ENCODE measurements around the gene CRYGB. TPM values are rescaled to one million over a fixed set of nuclear protein-coding genes. Genes with fewer than 3 reads are reported as not detected.

CRYGB gene
- total RNA-seq, 4 donors from 2014 or later, result not detected

- Histone ChIP-seq H3K27ac (no peak overlapping the region), H3K27me3 (no peaks in the 10 kb centered on the region), H3K4me3 (no peak overlapping the region), H3K9me3 (no peaks in the 10 kb centered on the region), H3K4me1 (no peaks in the 10 kb centered on the region), H3K36me3 (no peaks in the 10 kb centered on the region)
- TF ChIP-seq CTCF (IDR thresholded peaks at IDR 0.05) (no peak), EP300 (IDR thresholded peaks at IDR 0.05) (no peak), POLR2A (IDR thresholded peaks at IDR 0.05) (no peak), POLR2AphosphoS5 (IDR thresholded peaks at IDR 0.05) (no peak)
- WGBS, result 74% methylated on average over 5 of the region's 5 CpGs
- DNase-seq (ENCODE audit: low spot score in 2 of 2), result no peak
Observed at GRCh38 chr2:208189069-208189809, 43.3 kb upstream of the CRYGB start.

GRCh38 chr2:208186893-208187292 lies 40.9 kb upstream of the CRYGB start:
- H3K36me3 ChIP-seq, result no peaks in the 10 kb centered on the region
- no peak overlapping the region for H3K4me3 ChIP-seq
- H3K27ac ChIP-seq, result no peak overlapping the region
- WGBS, result 84% methylated on average over 2 of the region's 2 CpGs
- H3K9me3 ChIP-seq, result no peaks in the 10 kb centered on the region
- H3K4me1 ChIP-seq, result peaks cover 4% of the 10 kb centered on the region
- no peak for DNase-seq (ENCODE audit: low spot score in 2 of 2)
- no peak for TF ChIP-seq POLR2AphosphoS5 (IDR thresholded peaks at IDR 0.05)
- no peak for TF ChIP-seq EP300 (IDR thresholded peaks at IDR 0.05)
- no peak for TF ChIP-seq POLR2A (IDR thresholded peaks at IDR 0.05)
- no peak for TF ChIP-seq CTCF (IDR thresholded peaks at IDR 0.05)
- no peaks in the 10 kb centered on the region for H3K27me3 ChIP-seq

- TF ChIP-seq EP300 (IDR thresholded peaks at IDR 0.05) (no peak), POLR2AphosphoS5 (IDR thresholded peaks at IDR 0.05) (no peak), POLR2A (IDR thresholded peaks at IDR 0.05) (no peak), CTCF (IDR thresholded peaks at IDR 0.05) (no peak)
- Histone ChIP-seq H3K4me3 (no peak overlapping the region), H3K9me3 (no peaks in the 10 kb centered on the region), H3K4me1 (peaks cover 4% of the 10 kb centered on the region), H3K27ac (no peak overlapping the region), H3K27me3 (no peaks in the 10 kb centered on the region), H3K36me3 (no peaks in the 10 kb centered on the region)
- 56% methylated on average over 5 of the region's 5 CpGs for WGBS
- no peak for DNase-seq (ENCODE audit: low spot score in 2 of 2)
Observed at GRCh38 chr2:208186465-208186864, 40.5 kb upstream of the CRYGB start.

- no peak overlapping the region for H3K4me3 ChIP-seq
- H3K27me3 ChIP-seq, result no peaks in the 10 kb centered on the region
- no peak for DNase-seq (ENCODE audit: low spot score in 2 of 2)
- no peaks in the 10 kb centered on the region for H3K9me3 ChIP-seq
- TF ChIP-seq POLR2AphosphoS5 (IDR thresholded peaks at IDR 0.05), result no peak
- TF ChIP-seq CTCF (IDR thresholded peaks at IDR 0.05), result no peak
- no peak for TF ChIP-seq POLR2A (IDR thresholded peaks at IDR 0.05)
- no peak for TF ChIP-seq EP300 (IDR thresholded peaks at IDR 0.05)
- WGBS, result 25% methylated on average over 12 of the region's 12 CpGs
- H3K4me1 ChIP-seq, result peaks cover 4% of the 10 kb centered on the region
- no peak overlapping the region for H3K27ac ChIP-seq
- H3K36me3 ChIP-seq, result no peaks in the 10 kb centered on the region
Observed at GRCh38 chr2:208183972-208184705, 38.2 kb upstream of the CRYGB start.

- TF ChIP-seq POLR2AphosphoS5 (IDR thresholded peaks at IDR 0.05) (no peak), EP300 (IDR thresholded peaks at IDR 0.05) (no peak), POLR2A (IDR thresholded peaks at IDR 0.05) (no peak), CTCF (IDR thresholded peaks at IDR 0.05) (no peak)
- 36% methylated on average over 7 of the region's 7 CpGs for WGBS
- Histone ChIP-seq H3K4me1 (peaks cover 4% of the 10 kb centered on the region), H3K36me3 (no peaks in the 10 kb centered on the region), H3K27ac (no peak overlapping the region), H3K4me3 (no peak overlapping the region), H3K27me3 (no peaks in the 10 kb centered on the region), H3K9me3 (no peaks in the 10 kb centered on the region)
- DNase-seq (ENCODE audit: low spot score in 2 of 2), result no peak
Observed at GRCh38 chr2:208183526-208183925, 37.6 kb upstream of the CRYGB start.
